GM12878 (cell line): ENCODE measurements around the gene FAAH2. TPM values are rescaled to one million over a fixed set of nuclear protein-coding genes. Genes with fewer than 3 reads are reported as not detected.
A peak's percentile ranks its signal among the peaks of the same experiment; 100 is the strongest.

Experiments
- ATAC-seq: fragments of 200-7000 bp; cut with Tn5 transposase; 3 replicates; pipeline ENCODE4 v1.9.1; 2020; ENCODE audit warnings: mild to moderate bottlenecking, moderate library complexity
- BruUV-seq: library from RNA; stranded (reverse); fragments of 400-500 nt; replicated peaks from 2 replicates; lab custom pipeline; 2021; lab: Mats Ljungman, UMichigan
- CTCF ChIA-PET: fragments of 300-600 bp; sonication (Branson Sonifier 250); formaldehyde crosslinking; extraction: SDS; loops from one replicate; lab custom pipeline; 2021; ENCODE audit warnings: inconsistent platforms; lab: Yijun Ruan, JAX
- POLR2A ChIA-PET: fragments of 350-600 bp; formaldehyde crosslinking; extraction: SDS; loops from one replicate; lab custom pipeline; 2021; ENCODE audit warnings: inconsistent platforms; lab: Charles Lee
- RAD21 ChIA-PET: fragments of 300-600 bp; sonication (Branson Sonifier 250); formaldehyde crosslinking; loops from one replicate; lab custom pipeline; 2023; ENCODE audit warnings: antibody characterized with exemption; ENCODE audit not compliant: unreplicated experiment; lab: Charles Lee
- SMC1A ChIA-PET: fragments of 300-600 bp; sonication (Branson Sonifier 250); formaldehyde crosslinking; loops from one replicate; lab custom pipeline; 2023; ENCODE audit not compliant: unreplicated experiment, uncharacterized antibody; lab: Charles Lee
- DNase-seq: peaks from one replicate; pipeline ENCODE4 v3.0.0-alpha.2; 2011; ENCODE audit warnings: low read depth, low spot score
- FAIRE-seq: peaks from 3 replicates; lab custom pipeline; 2011; peaks lifted over from hg19 to GRCh38; lab: Jason Lieb, UNC
- H2AFZ ChIP-seq: 2 replicates; pipeline ENCODE4 v1.6.0; 2011; ENCODE audit warnings: low read depth, low read length, control low read depth; ENCODE audit not compliant: control insufficient read depth
- H3K27ac ChIP-seq: 2 replicates; pipeline ENCODE4 v1.5.1; 2011; ENCODE audit warnings: control low read depth; ENCODE audit not compliant: control insufficient read depth, insufficient read depth
- H3K27me3 ChIP-seq, 2 experiments: replicated peaks in 1 of 2; 2 replicates each; pipeline versions ENCODE4 v1.6.0 to v1.6.1; 2011; ENCODE audit warnings: low read length in 1 of 2; ENCODE audit not compliant: control insufficient read depth in 2 of 2, insufficient read depth in 2 of 2
- H3K36me3 ChIP-seq, 2 experiments: 2 replicates each; pipeline ENCODE4 v1.5.1; 2011; ENCODE audit warnings: low read length in 1 of 2; ENCODE audit not compliant: control insufficient read depth in 2 of 2, insufficient read depth in 2 of 2
- H3K4me1 ChIP-seq: 2 replicates; pipeline ENCODE4 v1.6.1; 2011; ENCODE audit warnings: mild to moderate bottlenecking, low read length, moderate library complexity, mixed read lengths; ENCODE audit not compliant: control insufficient read depth, insufficient read depth
- H3K4me2 ChIP-seq: 2 replicates; pipeline ENCODE4 v1.6.0; 2011; ENCODE audit warnings: control low read depth; ENCODE audit not compliant: control insufficient read depth, insufficient read depth
- H3K4me3 ChIP-seq: fragments of 200-600 bp; sonication (generic); 2 replicates; pipeline ENCODE4 v1.5.1; 2016
- H3K79me2 ChIP-seq: 2 replicates; pipeline ENCODE4 v1.6.0; 2011; ENCODE audit warnings: low read length; ENCODE audit not compliant: control insufficient read depth, insufficient read depth
- H3K9ac ChIP-seq: 2 replicates; pipeline ENCODE4 v1.8.0; 2011; ENCODE audit warnings: low read length, control low read depth, mixed read lengths; ENCODE audit not compliant: control insufficient read depth, insufficient read depth
- H3K9me3 ChIP-seq: replicated peaks from 3 replicates; pipeline ENCODE4 v1.5.1; 2011; ENCODE audit warnings: mild to moderate bottlenecking, low read length; ENCODE audit not compliant: control insufficient read depth, insufficient read depth
- H4K20me1 ChIP-seq: 2 replicates; pipeline ENCODE4 v1.6.0; 2011; ENCODE audit not compliant: control insufficient read depth, insufficient read depth
- HDAC6 ChIP-seq: fragments of 200-600 bp; sonication (generic); IDR thresholded peaks from one replicate; pipeline ENCODE4 v1.8.0; 2017; ENCODE audit warnings: antibody characterized with exemption; ENCODE audit not compliant: unreplicated experiment
- HDGF ChIP-seq: fragments of 450-650 bp; IDR thresholded peaks from 2 replicates; pipeline ENCODE4 v1.6.1; 2016; ENCODE audit warnings: antibody characterized with exemption
- NKRF ChIP-seq: fragments of 450-650 bp; conservative IDR thresholded peaks from 2 replicates; pipeline ENCODE4 v1.6.1; 2017; ENCODE audit warnings: mild to moderate bottlenecking, moderate library complexity
- POLR2A ChIP-seq: IDR thresholded peaks from 2 replicates; pipeline ENCODE4 v1.6.1; 2011; ENCODE audit warnings: low read depth, mild to moderate bottlenecking, low read length
- RAD21 ChIP-seq: IDR thresholded peaks from 2 replicates; pipeline ENCODE4 v1.6.1; 2011; ENCODE audit warnings: mild to moderate bottlenecking, low read depth, low read length, moderate library complexity; ENCODE audit not compliant: insufficient read depth
- SREBF2 ChIP-seq: IDR thresholded peaks from 2 replicates; pipeline ENCODE4 v1.6.1; 2012; ENCODE audit warnings: mild to moderate bottlenecking, low read length
- WGBS: methylation state at CpG from one replicate; pipeline ENCODE4 v1.1.6; 2016; ENCODE audit warnings: low lambda C conversion rate; ENCODE audit not compliant: insufficient replicate concordance, insufficient coverage; ENCODE audit errors: missing lambda C conversion rate; 5-methylcytosine and 5-hydroxymethylcytosine counted together
- in situ Hi-C: fragments of 300-500 bp; cut with MboI; formaldehyde crosslinking; loops from 9 replicates; pipeline ENCODE4 v1.14.3; 2018; ENCODE audit warnings: mixed read lengths
- intact Hi-C: fragments of 100-400 bp; cut with micrococcal nuclease; formaldehyde crosslinking; loops from one replicate; pipeline ENCODE4 v1.14.2; 2022; ENCODE audit not compliant: unreplicated experiment
- polyA plus RNA-seq, 11 experiments: library from polyadenylated mRNA; depleted of rRNA in 4 of 11; unstranded in 6 of 11; stranded (reverse) in 5 of 11; fragments of >200 nt; fragmentation: Nextera tagmentation in 4 of 11; fragmentation: Illumina TruSeq in 1 of 11; extraction: Ambion mirVana in 4 of 11; extraction: Trizol in 1 of 11; gene quantifications; 1 replicate in 1 of 11; 2 replicates in 10 of 11; pipeline versions ENCODE4 v1.2.1 to v1.2.3, GENCODE V29; 2011 to 2016; ENCODE audit warnings: inconsistent platforms in 2 of 11, missing spikeins in 2 of 11, low read depth in 1 of 11
- total RNA-seq, 4 experiments: library from RNA; depleted of rRNA in 3 of 4; stranded (reverse); fragments of >200 nt in 3 of 4; fragmentation: Illumina TruSeq in 1 of 4; extraction: Trizol in 1 of 4; gene quantifications; 2 replicates each; pipeline versions ENCODE4 v1.2.1 to v1.2.3, GENCODE V29; 2013 to 2021

Gene FAAH2
- total and polyA plus RNA-seq, 10 of the 15 experiments (the other 5 are each of a cell fraction or from before 2014, with no cell fraction given) = 0.88 to 5.4 (median 1.5) TPM

- no peak for FAIRE-seq
- TF ChIP-seq HDGF (no peak), POLR2A (no peak), HDAC6 (no peak), SREBF2 (no peak)
- SMC1A ChIA-PET = no interaction called here
Observed at GRCh38 chrX:57270980-57271379, 15.5 kb upstream of the FAAH2 start.

GRCh38 chrX:57282568-57282967 lies 3.9 kb upstream of the FAAH2 start:
- WGBS = 35% methylated on average over 4 of the region's 4 CpGs
- no peak overlapping the region for H3K4me2 ChIP-seq
- H3K36me3 ChIP-seq = no peaks in the 10 kb centered on the region
- H3K27ac ChIP-seq = no peak overlapping the region
- BruUV-seq = no TSS peak
- H2AFZ ChIP-seq = no peak overlapping the region
- no peak overlapping the region for H3K4me3 ChIP-seq
- intact Hi-C loops = loop anchor here (10.0 kb wide), 2 partner anchors 158 to 478 kb away; partner anchors contain the start of gene SPIN2B
- no peaks in the 10 kb centered on the region for H3K4me1 ChIP-seq
- DNase-seq (no peak), ATAC-seq (peak; percentile 15; the same call in 2 of the 3 replicates), FAIRE-seq (no peak)
- in situ Hi-C loops = loop anchor here (10.0 to 25.0 kb wide), 2 partner anchors 288 to 470 kb away; partner anchors contain the start of gene SPIN3
- H3K79me2 ChIP-seq = no peaks in the 10 kb centered on the region
- H3K9ac ChIP-seq = no peak overlapping the region
- ChIA-PET CTCF (interaction anchor here (1.3 to 1.7 kb wide), 2 partner anchors 171 to 175 kb away, joined by 6 to 19 read pairs; no protein-coding TSS in a partner anchor), SMC1A (interaction anchor here (1.2 to 1.4 kb wide), 2 partner anchors 170 to 172 kb away, joined by 3 read pairs; no protein-coding TSS in a partner anchor), POLR2A (no interaction called here), RAD21 (no interaction called here)
- TF ChIP-seq RAD21 (peak; percentile 17; the same call in 1 of the 2 replicates), NKRF (no peak)
- H3K9me3 ChIP-seq = no peaks in the 10 kb centered on the region
- no peaks in the 10 kb centered on the region for H3K27me3 ChIP-seq
- H4K20me1 ChIP-seq = no peaks in the 10 kb centered on the region

More at GRCh38 chrX:57270980-57271379, 15.5 kb upstream of the FAAH2 start:
- Histone ChIP-seq H3K4me2 (no peak overlapping the region), H3K4me3 (no peak overlapping the region), H3K9ac (no peak overlapping the region), H3K36me3 (no peaks in the 10 kb centered on the region), H3K27ac (no peak overlapping the region), H3K9me3 (no peaks in the 10 kb centered on the region), H2AFZ (no peak overlapping the region), H3K27me3 (no peaks in the 10 kb centered on the region), H3K79me2 (no peaks in the 10 kb centered on the region), H4K20me1 (no peaks in the 10 kb centered on the region), H3K4me1 (no peaks in the 10 kb centered on the region)
- intact Hi-C loops = no loop called here
- ChIA-PET POLR2A (no interaction called here), RAD21 (no interaction called here), CTCF (no interaction called here)
- ATAC-seq (no peak), DNase-seq (no peak)
- WGBS = 7% methylated on average over 3 of the region's 3 CpGs
- BruUV-seq = no TSS peak
- in situ Hi-C loops = no loop called here
